Measurements from ENCODE around the gene SHISAL1.

The SHISAL1 gene

GRCh38 chr22:44276041-44276440 is 36.7 kb downstream of the SHISAL1 start:
- no peak for DNase-seq

GRCh38 chr22:44275631-44275995 is 37.1 kb downstream of the SHISAL1 start:
- no peak for DNase-seq

- DNase-seq, result no peak
These were observed 37.7 kb downstream of the SHISAL1 start for GRCh38 chr22:44274918-44275630.

GRCh38 chr22:44273175-44273574 is 39.6 kb downstream of the SHISAL1 start:
- no peak for DNase-seq

GRCh38 chr22:44272401-44272771 is 40.4 kb downstream of the SHISAL1 start:
- DNase-seq, result no peak

DNA sequence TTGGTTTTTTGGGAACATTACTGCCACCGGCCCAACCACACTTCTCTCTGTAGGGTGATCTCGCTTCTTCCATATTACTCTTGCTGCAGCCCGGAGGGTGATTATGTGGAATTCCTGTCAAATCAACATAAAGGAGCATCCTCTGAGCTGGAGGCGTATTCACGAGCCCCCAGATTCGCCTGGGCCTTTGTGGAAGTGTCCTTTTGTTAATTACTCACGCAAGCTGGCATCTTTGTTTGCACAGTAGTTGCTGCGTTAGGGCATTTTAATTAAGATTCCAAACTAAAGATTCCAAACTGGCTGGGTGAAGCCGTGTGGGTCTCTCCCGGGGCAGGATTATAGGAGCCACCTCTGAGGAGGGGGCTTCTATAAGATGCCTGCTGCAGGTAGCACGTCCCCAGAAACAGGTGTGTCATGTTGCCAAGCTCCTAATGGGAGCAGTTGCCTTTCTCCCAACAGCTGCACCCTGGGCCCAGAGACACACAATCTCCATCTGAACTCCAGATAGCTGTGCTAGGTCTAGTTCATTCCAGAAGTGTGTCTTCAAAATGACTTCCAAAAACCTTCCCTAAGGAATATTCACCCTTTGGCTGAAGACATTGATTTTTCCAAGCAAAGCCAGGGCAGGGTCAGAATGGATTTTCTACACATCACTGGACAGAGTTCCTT is 40.9 kb downstream of the SHISAL1 start:
- DNase-seq, result no peak

DNA sequence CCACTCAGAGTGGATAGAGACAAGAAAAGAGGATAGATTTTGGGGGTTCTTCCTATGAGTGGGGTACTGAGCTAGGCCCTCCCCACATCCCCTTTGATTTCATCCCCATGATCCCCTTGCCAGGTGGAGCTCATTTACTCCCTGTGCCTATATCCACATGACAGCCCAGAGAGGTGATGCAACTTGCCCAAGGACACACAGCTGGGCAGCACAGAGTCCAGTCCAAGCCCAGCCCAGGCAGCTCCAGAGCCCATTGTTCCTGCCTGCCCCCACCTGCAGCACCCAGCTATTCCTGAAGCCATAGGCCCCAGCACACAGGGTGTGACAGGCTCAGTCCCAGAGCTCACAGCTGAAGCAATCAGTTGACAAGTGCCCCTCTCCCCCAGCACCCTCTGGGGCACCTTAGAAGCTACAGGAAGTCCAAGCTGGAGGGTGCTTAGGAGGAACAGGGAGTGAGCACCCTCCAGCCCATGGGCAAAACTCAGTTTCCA is 41.7 kb downstream of the SHISAL1 start:
- DNase-seq, result no peak

GRCh38 chr22:44270556-44270880 is 42.2 kb downstream of the SHISAL1 start:
- no peak for DNase-seq

- no peak for DNase-seq
These were observed 42.8 kb downstream of the SHISAL1 start for GRCh38 chr22:44269757-44270555.

- DNase-seq, result no peak
These were observed 43.6 kb downstream of the SHISAL1 start for GRCh38 chr22:44269117-44269498.

DNA sequence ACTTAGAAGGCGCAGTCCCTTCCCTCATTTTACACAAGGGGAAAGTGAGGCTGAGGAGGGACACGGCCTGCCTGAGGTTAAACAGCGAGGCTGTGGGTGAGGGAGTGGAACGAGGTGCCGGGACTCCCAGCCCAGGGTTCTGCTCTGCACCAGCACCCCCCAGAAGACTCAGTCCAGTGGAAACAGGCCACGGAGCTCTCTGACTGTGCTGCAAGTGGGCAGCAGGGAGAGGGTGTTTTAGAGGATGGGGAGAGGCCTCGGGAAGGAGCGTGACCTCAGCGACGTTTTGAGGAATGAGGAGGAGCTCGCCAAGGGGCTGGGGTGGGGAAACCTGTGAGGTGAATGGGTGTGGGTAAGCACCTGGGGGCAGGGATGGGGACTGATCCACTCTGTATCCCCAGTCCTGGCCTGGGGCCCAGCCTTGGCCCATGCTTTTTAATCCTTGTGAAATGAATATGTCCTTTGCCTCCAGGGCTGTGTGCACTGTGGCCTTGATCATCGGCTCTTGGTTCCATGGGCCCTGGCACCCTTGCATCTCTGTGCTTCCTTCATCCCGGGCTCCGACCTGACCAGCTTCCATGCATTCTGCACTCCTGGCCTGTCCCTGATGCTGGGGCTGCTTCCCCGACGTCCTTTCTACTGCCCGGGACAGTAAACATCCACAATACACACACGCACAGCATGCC is 44.2 kb downstream of the SHISAL1 start:
- DNase-seq, result no peak

- DNase-seq, result no peak
These were observed 44.9 kb downstream of the SHISAL1 start for GRCh38 chr22:44267856-44268255.

- no peak for DNase-seq
These were observed 45.7 kb downstream of the SHISAL1 start for GRCh38 chr22:44266796-44267760.

- DNase-seq, result no peak
These were observed 49.2 kb downstream of the SHISAL1 start for GRCh38 chr22:44263547-44263946.

GRCh38 chr22:44261861-44262595 is 50.7 kb downstream of the SHISAL1 start:
- no peak for DNase-seq

DNA sequence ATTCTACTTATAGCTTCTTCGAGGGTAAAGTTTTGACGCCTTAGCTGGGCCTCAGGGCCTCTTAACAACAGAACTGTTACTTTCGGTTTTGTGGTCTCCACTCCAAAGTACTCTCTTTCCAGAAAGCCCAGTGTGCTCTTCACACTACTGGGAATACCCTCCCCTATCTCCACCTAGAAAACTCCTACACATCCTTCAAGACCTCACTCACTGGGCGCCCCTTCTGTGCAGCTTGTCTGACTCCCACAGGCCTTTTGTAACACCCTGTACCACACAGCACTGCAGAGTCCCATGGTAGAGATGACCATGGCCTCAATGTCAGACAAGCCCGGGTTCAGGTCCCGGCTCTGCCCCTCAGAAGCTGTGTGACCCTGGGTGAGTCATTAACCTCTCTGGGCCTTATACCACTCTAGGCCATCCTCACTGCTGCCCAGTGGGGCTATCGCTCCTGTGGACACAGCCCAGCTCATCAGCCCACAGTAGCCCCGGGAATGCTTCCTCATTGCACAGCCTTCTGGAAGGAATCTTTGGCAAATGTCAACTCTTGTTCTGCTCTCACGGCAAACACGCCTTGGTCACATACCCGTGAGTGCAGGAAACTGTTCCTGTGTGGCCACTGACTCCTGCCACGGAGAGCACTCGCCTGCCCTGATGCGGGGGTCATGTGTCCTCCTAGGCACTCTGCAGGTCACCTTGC is 51.4 kb downstream of the SHISAL1 start:
- no peak for DNase-seq

- DNase-seq, result no peak
These were observed 52.3 kb downstream of the SHISAL1 start for GRCh38 chr22:44260216-44261035.

DNA sequence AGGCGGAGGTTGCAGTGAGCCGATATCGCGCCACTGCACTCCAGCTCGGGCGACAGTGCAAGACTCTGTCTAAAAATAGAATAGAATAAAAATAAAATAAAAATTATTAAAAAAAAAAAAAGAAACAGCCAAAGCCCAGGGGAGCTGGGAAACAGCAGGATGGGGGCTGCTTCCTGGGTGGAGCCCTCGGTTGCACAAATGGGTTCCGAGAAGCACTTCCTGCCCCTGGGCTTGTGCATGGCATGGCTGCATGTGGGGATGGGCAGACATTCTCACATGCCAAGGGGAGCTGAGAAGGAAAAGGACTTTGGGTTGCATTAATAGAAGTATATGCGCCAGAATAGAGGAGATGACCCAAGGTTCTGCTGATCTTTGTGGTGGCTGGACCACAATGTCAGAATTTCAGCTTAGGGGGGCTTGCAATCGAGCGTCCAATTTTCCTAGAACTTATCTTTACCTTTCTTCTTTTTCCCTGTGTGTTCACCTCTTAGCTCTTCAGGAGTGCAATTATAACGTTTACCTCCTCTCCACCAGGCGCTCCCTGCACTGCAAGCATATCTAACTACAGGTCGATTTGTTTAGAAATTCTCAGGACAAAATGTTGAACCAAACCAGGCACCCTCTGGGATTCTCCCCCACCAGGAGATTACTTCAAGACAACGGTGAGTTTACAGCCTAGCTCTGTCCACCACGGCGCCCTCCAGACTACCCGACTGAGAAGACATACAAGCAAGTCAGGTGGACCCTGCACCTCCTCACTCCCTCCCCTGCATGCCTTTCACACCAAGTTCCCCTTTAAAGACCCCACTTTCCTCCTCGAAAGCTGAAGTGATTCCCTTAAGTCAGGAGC is 53.2 kb downstream of the SHISAL1 start:
- DNase-seq, result no peak
